Measurements from ENCODE around the gene AFAP1L1.

AFAP1L1 gene

GRCh38 chr5:149367972-149368645 is 96.5 kb downstream of the AFAP1L1 start:
- H3K36me3 ChIP-seq (ENCODE audit: insufficient read depth, low read length) = no peaks in the 10 kb centered on the region
- no peak for DNase-seq (ENCODE audit: low read depth, low spot score)
- H3K9ac ChIP-seq (ENCODE audit: insufficient read length) = no peak overlapping the region
- H3K4me3 ChIP-seq = no peak overlapping the region
- TF ChIP-seq EZH2 (IDR thresholded peaks at IDR 0.05) (no peak), POLR2AphosphoS5 (IDR thresholded peaks at IDR 0.05; ENCODE audit: borderline replicate concordance, low read depth, low read length) (no peak), FOXP2 (optimal IDR thresholded peaks at IDR 0.05; ENCODE audit: control extremely low read depth, extremely low read length, insufficient read depth) (no peak)
- H3K27ac ChIP-seq = no peak overlapping the region
- no peaks in the 10 kb centered on the region for H3K9me3 ChIP-seq (ENCODE audit: low read depth, low read length)

- DNase-seq (ENCODE audit: low read depth, low spot score) = no peak
- Histone ChIP-seq H3K4me3 (no peak overlapping the region), H3K27ac (no peak overlapping the region), H3K9ac (ENCODE audit: insufficient read length) (no peak overlapping the region), H3K36me3 (ENCODE audit: insufficient read depth, low read length) (no peaks in the 10 kb centered on the region), H3K9me3 (ENCODE audit: low read depth, low read length) (no peaks in the 10 kb centered on the region)
- TF ChIP-seq FOXP2 (optimal IDR thresholded peaks at IDR 0.05; ENCODE audit: control extremely low read depth, extremely low read length, insufficient read depth) = no peak
- TF ChIP-seq POLR2AphosphoS5 (IDR thresholded peaks at IDR 0.05; ENCODE audit: borderline replicate concordance, low read depth, low read length) = no peak
- no peak for TF ChIP-seq EZH2 (IDR thresholded peaks at IDR 0.05)
Measured at GRCh38 chr5:149370878-149371277, 99.2 kb downstream of the AFAP1L1 start.

- DNase-seq (ENCODE audit: low read depth, low spot score) = no peak
- Histone ChIP-seq H3K27ac (no peak overlapping the region), H3K9ac (ENCODE audit: insufficient read length) (no peak overlapping the region), H3K36me3 (ENCODE audit: insufficient read depth, low read length) (no peaks in the 10 kb centered on the region), H3K9me3 (ENCODE audit: low read depth, low read length) (no peaks in the 10 kb centered on the region), H3K4me3 (no peak overlapping the region)
- no peak for TF ChIP-seq FOXP2 (optimal IDR thresholded peaks at IDR 0.05; ENCODE audit: control extremely low read depth, extremely low read length, insufficient read depth)
- TF ChIP-seq EZH2 (IDR thresholded peaks at IDR 0.05) = no peak
- no peak for TF ChIP-seq POLR2AphosphoS5 (IDR thresholded peaks at IDR 0.05; ENCODE audit: borderline replicate concordance, low read depth, low read length)
Measured at GRCh38 chr5:149371296-149371962, 99.8 kb downstream of the AFAP1L1 start.

GRCh38 chr5:149372076-149372795 is 100.6 kb downstream of the AFAP1L1 start:
- Histone ChIP-seq H3K4me3 (no peak overlapping the region), H3K27ac (no peak overlapping the region), H3K36me3 (ENCODE audit: insufficient read depth, low read length) (no peaks in the 10 kb centered on the region), H3K9me3 (ENCODE audit: low read depth, low read length) (no peaks in the 10 kb centered on the region), H3K9ac (ENCODE audit: insufficient read length) (no peak overlapping the region)
- DNase-seq (ENCODE audit: low read depth, low spot score) = no peak
- TF ChIP-seq EZH2 (IDR thresholded peaks at IDR 0.05) = no peak
- TF ChIP-seq POLR2AphosphoS5 (IDR thresholded peaks at IDR 0.05; ENCODE audit: borderline replicate concordance, low read depth, low read length) = no peak
- no peak for TF ChIP-seq FOXP2 (optimal IDR thresholded peaks at IDR 0.05; ENCODE audit: control extremely low read depth, extremely low read length, insufficient read depth)

GRCh38 chr5:149372932-149373331 is 101.3 kb downstream of the AFAP1L1 start:
- Histone ChIP-seq H3K4me3 (no peak overlapping the region), H3K9ac (ENCODE audit: insufficient read length) (no peak overlapping the region), H3K36me3 (ENCODE audit: insufficient read depth, low read length) (no peaks in the 10 kb centered on the region), H3K27ac (no peak overlapping the region), H3K9me3 (ENCODE audit: low read depth, low read length) (no peaks in the 10 kb centered on the region)
- TF ChIP-seq POLR2AphosphoS5 (IDR thresholded peaks at IDR 0.05; ENCODE audit: borderline replicate concordance, low read depth, low read length) = no peak
- TF ChIP-seq FOXP2 (optimal IDR thresholded peaks at IDR 0.05; ENCODE audit: control extremely low read depth, extremely low read length, insufficient read depth) = no peak
- TF ChIP-seq EZH2 (IDR thresholded peaks at IDR 0.05) = no peak
- DNase-seq (ENCODE audit: low read depth, low spot score) = no peak

- Histone ChIP-seq H3K4me3 (no peak overlapping the region), H3K36me3 (ENCODE audit: insufficient read depth, low read length) (no peaks in the 10 kb centered on the region), H3K9ac (ENCODE audit: insufficient read length) (no peak overlapping the region), H3K9me3 (ENCODE audit: low read depth, low read length) (no peaks in the 10 kb centered on the region), H3K27ac (no peak overlapping the region)
- TF ChIP-seq FOXP2 (optimal IDR thresholded peaks at IDR 0.05; ENCODE audit: control extremely low read depth, extremely low read length, insufficient read depth) (no peak), POLR2AphosphoS5 (IDR thresholded peaks at IDR 0.05; ENCODE audit: borderline replicate concordance, low read depth, low read length) (no peak), EZH2 (IDR thresholded peaks at IDR 0.05) (no peak)
- no peak for DNase-seq (ENCODE audit: low read depth, low spot score)
Measured at GRCh38 chr5:149374303-149374702, 102.6 kb downstream of the AFAP1L1 start.

GRCh38 chr5:149374801-149375200 is 103.1 kb downstream of the AFAP1L1 start:
- Histone ChIP-seq H3K9ac (ENCODE audit: insufficient read length) (no peak overlapping the region), H3K4me3 (no peak overlapping the region), H3K9me3 (ENCODE audit: low read depth, low read length) (no peaks in the 10 kb centered on the region), H3K36me3 (ENCODE audit: insufficient read depth, low read length) (no peaks in the 10 kb centered on the region), H3K27ac (no peak overlapping the region)
- TF ChIP-seq FOXP2 (optimal IDR thresholded peaks at IDR 0.05; ENCODE audit: control extremely low read depth, extremely low read length, insufficient read depth) (no peak), EZH2 (IDR thresholded peaks at IDR 0.05) (no peak), POLR2AphosphoS5 (IDR thresholded peaks at IDR 0.05; ENCODE audit: borderline replicate concordance, low read depth, low read length) (no peak)
- DNase-seq (ENCODE audit: low read depth, low spot score) = no peak

- TF ChIP-seq FOXP2 (optimal IDR thresholded peaks at IDR 0.05; ENCODE audit: control extremely low read depth, extremely low read length, insufficient read depth) (no peak), EZH2 (IDR thresholded peaks at IDR 0.05) (no peak), POLR2AphosphoS5 (IDR thresholded peaks at IDR 0.05; ENCODE audit: borderline replicate concordance, low read depth, low read length) (no peak)
- DNase-seq (ENCODE audit: low read depth, low spot score) = no peak
- no peak overlapping the region for H3K4me3 ChIP-seq
Measured at GRCh38 chr5:149375434-149375833, 103.8 kb downstream of the AFAP1L1 start.

More at GRCh38 chr5:149375434-149375833, 103.8 kb downstream of the AFAP1L1 start:
- Histone ChIP-seq H3K36me3 (ENCODE audit: insufficient read depth, low read length) (no peaks in the 10 kb centered on the region), H3K27ac (no peak overlapping the region), H3K9ac (ENCODE audit: insufficient read length) (no peak overlapping the region), H3K9me3 (ENCODE audit: low read depth, low read length) (no peaks in the 10 kb centered on the region)
